Measurements from ENCODE around the gene MACROH2A2. TPM values are rescaled to one million over a fixed set of nuclear protein-coding genes. Genes with fewer than 3 reads are reported as not detected.

The MACROH2A2 gene
- total and polyA plus RNA-seq, 2 of the 13 experiments (the other 11 are each of a cell fraction or from before 2014, with no cell fraction given), result 9.8 to 43.1 TPM

GRCh38 chr10:70146489-70147258, 94.0 kb downstream of the MACROH2A2 start, which contains the start of gene TYSND1 (continued):
- TF ChIP-seq ZNF318 (CRISPR knock-in tag; IDR thresholded peaks at IDR 0.05) (no peak), MEF2D (CRISPR knock-in tag; IDR thresholded peaks at IDR 0.05) (no peak), ZBTB8A (CRISPR knock-in tag; IDR thresholded peaks at IDR 0.05; ENCODE audit: borderline replicate concordance, low read depth) (no peak), CHCHD3 (CRISPR knock-in tag; IDR thresholded peaks at IDR 0.05) (no peak), ZNF382 (CRISPR knock-in tag; IDR thresholded peaks at IDR 0.05; ENCODE audit: borderline replicate concordance) (no peak), SP2 (CRISPR knock-in tag; IDR thresholded peaks at IDR 0.05) (peak; percentile 78), EED (CRISPR knock-in tag; IDR thresholded peaks at IDR 0.05) (no peak), AFF4 (CRISPR knock-in tag; IDR thresholded peaks at IDR 0.05) (no peak), GZF1 (CRISPR knock-in tag; IDR thresholded peaks at IDR 0.05) (no peak), ZNF724P (CRISPR knock-in tag; IDR thresholded peaks at IDR 0.05; ENCODE audit: borderline replicate concordance) (no peak), ZFP82 (CRISPR knock-in tag; IDR thresholded peaks at IDR 0.05; ENCODE audit: borderline replicate concordance) (0 out of 2 replicates have a peak, but pooled peaks have one; percentile 71), JUNB (CRISPR knock-in tag; IDR thresholded peaks at IDR 0.05; ENCODE audit: borderline replicate concordance) (no peak), BHLHE40 (IDR thresholded peaks at IDR 0.05; ENCODE audit: low read length) (no peak), GTF3A (CRISPR knock-in tag; conservative IDR thresholded peaks at IDR 0.05) (no peak; the same call in 1 of the 2 replicates), KAT8 (CRISPR knock-in tag; IDR thresholded peaks at IDR 0.05) (peak; percentile 38; the same call in 1 of the 2 replicates), GATA4 (IDR thresholded peaks at IDR 0.05; ENCODE audit: borderline replicate concordance, low read depth) (peak; percentile 83), ZNF44 (CRISPR knock-in tag; IDR thresholded peaks at IDR 0.05) (0 out of 2 replicates have a peak, but pooled peaks have one; percentile 46), ZFP36L1 (CRISPR knock-in tag; IDR thresholded peaks at IDR 0.05) (no peak)
